SU-DHL-6 (cell line): ENCODE results near the gene DNM2.

Source experiments
- H2AFZ ChIP-seq: fragments of 200-600 bp; sonication (generic); 2 replicates; pipeline ENCODE4 v1.6.1; 2014; ENCODE audit warnings: low read depth, mild to moderate bottlenecking, moderate library complexity, mixed read lengths, antibody characterized with exemption, low read length; ENCODE audit not compliant: severe bottlenecking
- H3F3A ChIP-seq: fragments of 200-600 bp; shearing (Covaris generic); 2 replicates; pipeline ENCODE4 v1.6.0; 2016; ENCODE audit warnings: antibody characterized with exemption, mild to moderate bottlenecking; ENCODE audit not compliant: insufficient read depth
- H3K27ac ChIP-seq: fragments of 200-600 bp; sonication (generic); 2 replicates; pipeline ENCODE4 v1.5.1; 2016; ENCODE audit warnings: low read depth, mild to moderate bottlenecking, low read length, moderate library complexity, mixed read lengths
- H3K27me3 ChIP-seq: fragments of 200-600 bp; sonication (generic), shearing (Covaris generic); 2 replicates; pipeline ENCODE4 v1.6.0; 2014; ENCODE audit warnings: mild to moderate bottlenecking, low read length
- H3K36me3 ChIP-seq: fragments of 200-600 bp; sonication (generic); 2 replicates; pipeline ENCODE4 v1.6.1; 2014; ENCODE audit warnings: mild to moderate bottlenecking, low read length, mixed read lengths
- H3K4me2 ChIP-seq: fragments of 300-600, 200-600 bp; shearing (Covaris generic), sonication (generic); 2 replicates; pipeline ENCODE4 v1.6.0; 2014; ENCODE audit warnings: low read length, low read depth, mild to moderate bottlenecking; ENCODE audit not compliant: poor library complexity, severe bottlenecking
- H3K4me3 ChIP-seq: fragments of 200-600 bp; sonication (generic); 2 replicates; pipeline ENCODE4 v1.5.1; 2014; ENCODE audit warnings: antibody characterized with exemption, low read length, mild to moderate bottlenecking, mixed read lengths; ENCODE audit not compliant: insufficient read depth, poor library complexity, severe bottlenecking
- H3K79me2 ChIP-seq: fragments of 200-600 bp; sonication (generic); 2 replicates; pipeline ENCODE4 v1.6.1; 2014; ENCODE audit warnings: mild to moderate bottlenecking, low read length, moderate library complexity; ENCODE audit not compliant: insufficient read depth
- H3K9ac ChIP-seq: fragments of 200-600 bp; sonication (generic); 2 replicates; pipeline ENCODE4 v1.7.0; 2014; ENCODE audit warnings: mild to moderate bottlenecking, low read length
- H3K9me2 ChIP-seq: fragments of 200-600 bp; sonication (generic); replicated peaks from 2 replicates; pipeline ENCODE4 v1.6.1; 2014; ENCODE audit warnings: low read length; ENCODE audit not compliant: insufficient read depth
- H3K9me3 ChIP-seq: fragments of 200-600 bp; sonication (generic); 2 replicates; pipeline ENCODE4 v1.6.1; 2014; ENCODE audit warnings: low read length, mixed read lengths; ENCODE audit not compliant: insufficient read depth
- H4K20me1 ChIP-seq: fragments of 200-600 bp; sonication (generic); 2 replicates; pipeline ENCODE4 v1.6.1; 2014; ENCODE audit warnings: low read depth, mild to moderate bottlenecking, antibody characterized with exemption, low read length, moderate library complexity, mixed read lengths
- CTCF ChIP-seq: fragments of 200-600 bp; sonication (generic); IDR thresholded peaks from one replicate; pipeline ENCODE4 v1.5.1; 2017; ENCODE audit warnings: antibody characterized with exemption, mild to moderate bottlenecking, low read length, moderate library complexity; ENCODE audit not compliant: insufficient read depth, poor library complexity, severe bottlenecking
- EZH2phosphoT487 ChIP-seq: fragments of 200-600 bp; sonication (generic), shearing (Covaris generic); conservative IDR thresholded peaks from 2 replicates; pipeline ENCODE4 v1.6.1; 2018; ENCODE audit warnings: mild to moderate bottlenecking, antibody characterized with exemption, low read length, moderate library complexity, mixed read lengths

The DNM2 gene

GRCh38 chr19:10723591-10723990, 5.7 kb downstream of the DNM2 start:
- no peak overlapping the region for H3K4me2 ChIP-seq

DNA sequence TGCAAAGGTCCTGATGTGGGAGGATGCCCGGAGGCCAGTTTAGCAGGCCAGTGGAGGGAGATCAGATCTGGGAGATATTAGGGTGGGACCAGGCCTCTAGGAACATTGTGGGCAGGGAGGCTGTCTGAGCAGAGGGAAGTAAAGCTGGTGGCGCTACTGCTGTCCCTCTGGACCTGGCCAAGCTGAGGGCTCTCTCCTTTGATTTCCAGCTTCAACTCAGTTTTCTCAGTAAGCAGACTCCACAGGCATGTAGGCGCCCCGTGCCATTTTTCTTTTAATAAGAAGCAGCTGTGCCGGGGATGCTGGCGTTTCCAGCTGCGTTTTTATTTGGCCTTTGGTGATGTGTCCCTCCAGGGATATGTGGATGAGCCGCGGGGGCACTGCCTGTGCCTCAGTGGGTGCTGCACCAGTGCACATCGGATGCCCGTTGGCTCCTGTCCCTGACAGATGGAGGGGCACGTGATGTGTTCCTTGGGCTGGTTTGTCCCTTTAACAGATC, 6.7 kb downstream of the DNM2 start:
- Histone ChIP-seq H3K36me3 (no peaks in the 10 kb centered on the region), H3K27ac (no peak overlapping the region), H3K4me3 (no peak overlapping the region), H3K9ac (no peak overlapping the region), H2AFZ (no peak overlapping the region), H4K20me1 (no peaks in the 10 kb centered on the region; the same call in 1 of the 2 replicates), H3K9me2 (no peaks in the 10 kb centered on the region), H3F3A (no peaks in the 10 kb centered on the region), H3K27me3 (no peaks in the 10 kb centered on the region), H3K9me3 (no peaks in the 10 kb centered on the region), H3K79me2 (peaks cover 98% of the 10 kb centered on the region), H3K4me2 (no peak overlapping the region)
- TF ChIP-seq EZH2phosphoT487 (no peak), CTCF (no peak)

More at GRCh38 chr19:10723591-10723990, 5.7 kb downstream of the DNM2 start:
- TF ChIP-seq EZH2phosphoT487 (no peak), CTCF (no peak)
- peaks cover 99% of the 10 kb centered on the region for H3K79me2 ChIP-seq
- H3K9me3 ChIP-seq: no peaks in the 10 kb centered on the region
- no peaks in the 10 kb centered on the region for H3F3A ChIP-seq
- no peak overlapping the region for H3K27ac ChIP-seq
- H2AFZ ChIP-seq: no peak overlapping the region
- H3K27me3 ChIP-seq: no peaks in the 10 kb centered on the region
- no peaks in the 10 kb centered on the region for H3K36me3 ChIP-seq
- no peaks in the 10 kb centered on the region for H3K9me2 ChIP-seq
- H4K20me1 ChIP-seq: peaks cover 8% of the 10 kb centered on the region; the same call in 1 of the 2 replicates
- no peak overlapping the region for H3K4me3 ChIP-seq
- H3K9ac ChIP-seq: no peak overlapping the region

- no peak for TF ChIP-seq CTCF
- TF ChIP-seq EZH2phosphoT487: no peak
- Histone ChIP-seq H3F3A (0 out of 2 replicates have a peak, but pooled peaks cover 4% of the 10 kb centered on the region), H3K4me3 (no peak overlapping the region), H2AFZ (no peak overlapping the region), H3K27me3 (no peaks in the 10 kb centered on the region), H3K4me2 (no peak overlapping the region), H3K9ac (no peak overlapping the region), H3K9me3 (no peaks in the 10 kb centered on the region), H4K20me1 (no peaks in the 10 kb centered on the region; the same call in 1 of the 2 replicates), H3K36me3 (no peaks in the 10 kb centered on the region), H3K9me2 (no peaks in the 10 kb centered on the region), H3K27ac (no peak overlapping the region), H3K79me2 (peaks cover 99% of the 10 kb centered on the region)
Measured at GRCh38 chr19:10725415-10725814, 7.5 kb downstream of the DNM2 start.
